ENCODE data around the gene ANO9.

GRCh38 chr11:469684-470560 is 28.1 kb upstream of the ANO9 start:
- no peak for TF ChIP-seq EZH2 (IDR thresholded peaks at IDR 0.05; ENCODE audit: insufficient read depth, poor library complexity, severe bottlenecking)
- TF ChIP-seq EZH2phosphoT487 (IDR thresholded peaks at IDR 0.05; ENCODE audit: insufficient read depth, low read depth): no peak
